HepG2 (cell line): ENCODE results near the gene TOMM6. TPM values are rescaled to one million over a fixed set of nuclear protein-coding genes. Genes with fewer than 3 reads are reported as not detected.
A peak's percentile ranks its signal among the peaks of the same experiment; 100 is the strongest.

Experiments
- ATAC-seq: fragments of 200-7000 bp; cut with Tn5 transposase; 3 replicates; pipeline ENCODE4 v1.9.1; 2020; ENCODE audit warnings: mild to moderate bottlenecking, moderate library complexity
- BruUV-seq: library from RNA; stranded (reverse); fragments of 400-500 nt; replicated peaks from 2 replicates; lab custom pipeline; 2021; lab: Mats Ljungman, UMichigan
- CTCF ChIA-PET: fragments of 300-600 bp; formaldehyde crosslinking; extraction: SDS; loops from one replicate; lab custom pipeline; 2021; ENCODE audit warnings: low total read pairs, inconsistent platforms, low intra/inter-chr PET ratio; lab: Yijun Ruan, JAX
- POLR2A ChIA-PET: fragments of 350-600 bp; sonication (Branson Sonifier 250); formaldehyde crosslinking; loops from one replicate; lab custom pipeline; 2020; ENCODE audit warnings: antibody characterized with exemption, inconsistent platforms; lab: Yijun Ruan, JAX
- DNase-seq: peaks from one replicate; pipeline ENCODE4 v3.0.0-alpha.2; 2015; ENCODE audit warnings: low spot score
- FAIRE-seq: peaks from 3 replicates; lab custom pipeline; 2011; peaks lifted over from hg19 to GRCh38; lab: Jason Lieb, UNC
- H2AFZ ChIP-seq: one replicate; pipeline ENCODE4 v1.6.1; 2011; ENCODE audit warnings: low read length, inconsistent platforms
- H3K27ac ChIP-seq: fragments of 300-600 bp; 3 replicates; pipeline ENCODE4 v1.8.0; 2011; ENCODE audit warnings: mixed run types, mild to moderate bottlenecking, mixed read lengths, low read length, inconsistent platforms; ENCODE audit not compliant: insufficient read depth; ENCODE audit errors: extremely low read length
- H3K27me3 ChIP-seq, 2 experiments: fragments of 200-600 bp in 1 of 2; 2 replicates in 1 of 2; 3 replicates in 1 of 2; pipeline versions ENCODE4 v1.6.0 to v1.8.0; 2011; ENCODE audit warnings: low read length in 2 of 2, mild to moderate bottlenecking in 2 of 2, moderate library complexity in 2 of 2, inconsistent platforms in 1 of 2; ENCODE audit not compliant: insufficient read depth in 2 of 2, control insufficient read depth in 1 of 2
- H3K36me3 ChIP-seq, 2 experiments: fragments of 200-600 bp in 1 of 2; replicated peaks in 1 of 2; 2 replicates in 1 of 2; 3 replicates in 1 of 2; pipeline versions ENCODE4 v1.5.1 to v1.8.0; 2011; ENCODE audit warnings: low read length in 2 of 2, inconsistent platforms in 1 of 2; ENCODE audit not compliant: insufficient read depth in 2 of 2, control insufficient read depth in 1 of 2
- H3K4me1 ChIP-seq: 2 replicates; pipeline ENCODE4 v1.5.1; 2012; ENCODE audit warnings: low read length, inconsistent platforms; ENCODE audit not compliant: insufficient read depth
- H3K4me2 ChIP-seq: 2 replicates; pipeline ENCODE4 v1.6.0; 2011; ENCODE audit warnings: low read depth, low read length, inconsistent platforms
- H3K4me3 ChIP-seq, 3 experiments: fragments of 200-600 bp in 1 of 3; sonication (generic), shearing (Covaris generic) in 1 of 3; replicated peaks in 1 of 3; 2 replicates each; pipeline ENCODE4 v1.5.1; 2011 to 2016; ENCODE audit warnings: low read length in 3 of 3, inconsistent platforms in 2 of 3, low read depth in 2 of 3, mild to moderate bottlenecking in 2 of 3, control low read depth in 1 of 3, mixed read lengths in 1 of 3; ENCODE audit not compliant: insufficient read depth in 1 of 3
- H3K79me2 ChIP-seq: one replicate; pipeline ENCODE4 v1.6.1; 2011; ENCODE audit warnings: low read length, inconsistent platforms; ENCODE audit not compliant: insufficient read depth
- H3K9ac ChIP-seq: 2 replicates; pipeline ENCODE4 v1.6.0; 2011; ENCODE audit warnings: mild to moderate bottlenecking, low read depth, low read length, inconsistent platforms; ENCODE audit not compliant: insufficient read depth
- H3K9me3 ChIP-seq: 2 replicates; pipeline ENCODE4 v1.5.1; 2012; ENCODE audit warnings: mild to moderate bottlenecking, low read length
- H4K20me1 ChIP-seq: 2 replicates; pipeline ENCODE4 v1.6.0; 2011; ENCODE audit warnings: inconsistent platforms, mild to moderate bottlenecking, low read length, moderate library complexity; ENCODE audit not compliant: insufficient read depth
- HIVEP1 ChIP-seq: sonication (generic); formaldehyde crosslinking; IDR thresholded peaks from 2 replicates; pipeline ENCODE4 v1.4.0; 2020; ENCODE audit warnings: mild to moderate bottlenecking, missing genetic modification reagents
- JUN ChIP-seq: sonication (generic); formaldehyde crosslinking; IDR thresholded peaks from 2 replicates; pipeline ENCODE4 v1.4.0; 2020; ENCODE audit warnings: mild to moderate bottlenecking, missing genetic modification reagents
- MIXL1 ChIP-seq: IDR thresholded peaks from 2 replicates; pipeline ENCODE4 v1.6.1; 2016
- RBFOX2 ChIP-seq: fragments of 200-400 bp; formaldehyde crosslinking; IDR thresholded peaks from 2 replicates; pipeline ENCODE4 v1.6.1; 2017; ENCODE audit warnings: low read depth, mild to moderate bottlenecking, low read length
- SOX6 ChIP-seq, 2 experiments: fragments of 450-650 bp in 1 of 2; sonication (generic) in 1 of 2; formaldehyde crosslinking in 1 of 2; IDR thresholded peaks; 2 replicates each; pipeline versions ENCODE4 v1.4.0 to v1.6.1; 2017 to 2020; ENCODE audit warnings: antibody characterized with exemption in 1 of 2, mild to moderate bottlenecking in 1 of 2, missing genetic modification reagents in 1 of 2
- ZKSCAN1 ChIP-seq: fragments of 150-350 bp; IDR thresholded peaks from 2 replicates; pipeline ENCODE4 v1.6.1; 2014; ENCODE audit warnings: low read length
- ZNF34 ChIP-seq: sonication (generic); formaldehyde crosslinking; IDR thresholded peaks from 2 replicates; pipeline ENCODE4 v1.4.0; 2020; ENCODE audit warnings: mild to moderate bottlenecking, missing genetic modification reagents, borderline replicate concordance
- ZNF550 ChIP-seq: sonication (generic); formaldehyde crosslinking; IDR thresholded peaks from 2 replicates; pipeline ENCODE4 v1.4.0; 2020; ENCODE audit warnings: mild to moderate bottlenecking, missing genetic modification reagents, borderline replicate concordance
- ZNF788 ChIP-seq: sonication (generic); formaldehyde crosslinking; IDR thresholded peaks from 2 replicates; pipeline ENCODE4 v1.5.0; 2020; ENCODE audit warnings: mild to moderate bottlenecking, missing genetic modification reagents, borderline replicate concordance
- ZNF879 ChIP-seq: sonication (generic); formaldehyde crosslinking; IDR thresholded peaks from 2 replicates; pipeline ENCODE4 v1.8.1; 2023; ENCODE audit warnings: missing genetic modification reagents
- ZNF891 ChIP-seq: sonication (generic); formaldehyde crosslinking; IDR thresholded peaks from 2 replicates; pipeline ENCODE4 v1.5.0; 2020; ENCODE audit warnings: mild to moderate bottlenecking, missing genetic modification reagents
- WGBS: methylation state at CpG from one replicate; pipeline ENCODE4 v1.1.6; 2017; ENCODE audit warnings: low lambda C conversion rate; 5-methylcytosine and 5-hydroxymethylcytosine counted together
- in situ Hi-C: cut with HindIII; loops from 2 replicates; pipeline ENCODE4 v1.10.0; 2017; ENCODE audit warnings: low pct_unique_long_range_greater_than_20kb; ENCODE audit not compliant: extremely low pct_ligation_motif_present
- intact Hi-C: fragments of 100-400 bp; cut with micrococcal nuclease; formaldehyde crosslinking; loops from one replicate; pipeline ENCODE4 v1.10.0; 2022; ENCODE audit not compliant: unreplicated experiment
- polyA plus RNA-seq, 8 experiments: library from polyadenylated mRNA; depleted of rRNA in 3 of 8; stranded (reverse) in 7 of 8; unstranded in 1 of 8; fragments of >200 nt; fragmentation: Illumina TruSeq in 4 of 8; extraction: Trizol in 4 of 8; gene quantifications; 2 replicates each; pipeline versions ENCODE4 v1.2.1 to v1.2.3, GENCODE V29; 2011 to 2016; ENCODE audit warnings: low read depth in 4 of 8, missing spikeins in 1 of 8, mixed read lengths in 1 of 8; ENCODE audit not compliant: insufficient read depth in 1 of 8
- total RNA-seq, 5 experiments: library from RNA; depleted of rRNA; stranded (reverse); fragments of >200 nt; fragmentation: Illumina TruSeq; extraction: Trizol; gene quantifications; 2 replicates each; pipeline ENCODE4 v1.2.3, GENCODE V29; 2016; ENCODE audit warnings: low read depth in 1 of 5
- TF ChIP-seq, protein P1 (sequence below): sonication (generic); formaldehyde crosslinking; IDR thresholded peaks from 2 replicates; pipeline ENCODE4 v1.5.1; 2020; ENCODE audit warnings: missing genetic modification reagents, mild to moderate bottlenecking, borderline replicate concordance
- TF ChIP-seq, protein P2 (sequence below): sonication (generic); formaldehyde crosslinking; IDR thresholded peaks from 2 replicates; pipeline ENCODE4 v1.5.1; 2020; ENCODE audit warnings: mild to moderate bottlenecking, missing genetic modification reagents, moderate library complexity
- TF ChIP-seq, protein P3 (sequence below): sonication (generic); formaldehyde crosslinking; IDR thresholded peaks from 2 replicates; pipeline ENCODE4 v1.5.0; 2020; ENCODE audit warnings: mild to moderate bottlenecking, missing genetic modification reagents

Gene TOMM6
- total and polyA plus RNA-seq, 2 of the 13 experiments (the other 11 are each of a cell fraction or from before 2014, with no cell fraction given), result 320 to 321 TPM

DNA sequence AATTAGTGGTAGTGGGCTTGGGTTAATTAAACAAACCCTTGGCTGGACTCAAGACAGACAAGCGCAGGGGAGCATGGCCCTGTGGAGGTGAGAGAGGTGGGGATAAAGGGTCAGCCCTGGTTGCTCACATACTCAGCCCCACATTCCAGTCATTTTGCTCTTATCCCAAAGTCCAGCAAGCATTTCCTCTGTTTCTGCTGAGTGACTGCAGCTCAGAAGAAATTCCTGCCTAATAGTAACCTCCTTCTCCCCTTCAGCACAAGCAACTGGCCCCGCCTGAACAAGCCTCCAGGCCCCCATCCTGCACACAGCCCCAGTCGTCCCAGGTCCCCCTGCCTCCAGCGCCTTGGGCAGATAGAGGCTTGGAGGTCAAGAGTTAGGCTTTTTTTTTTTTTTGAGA, 48.5 kb upstream of the TOMM6 start (continued):
- TF ChIP-seq SOX6 (IDR thresholded peaks at IDR 0.05) (no peak), SOX6 (CRISPR knock-in tag; IDR thresholded peaks at IDR 0.05) (peak; percentile 32; the same call in 1 of the 2 replicates), HIVEP1 (CRISPR knock-in tag) (0 out of 2 replicates have a peak, but pooled peaks have one; percentile 25), ZNF788 (no peak), ZNF550 (CRISPR knock-in tag) (no peak), ZNF879 (no peak)
- TF ChIP-seq, protein P1, sequence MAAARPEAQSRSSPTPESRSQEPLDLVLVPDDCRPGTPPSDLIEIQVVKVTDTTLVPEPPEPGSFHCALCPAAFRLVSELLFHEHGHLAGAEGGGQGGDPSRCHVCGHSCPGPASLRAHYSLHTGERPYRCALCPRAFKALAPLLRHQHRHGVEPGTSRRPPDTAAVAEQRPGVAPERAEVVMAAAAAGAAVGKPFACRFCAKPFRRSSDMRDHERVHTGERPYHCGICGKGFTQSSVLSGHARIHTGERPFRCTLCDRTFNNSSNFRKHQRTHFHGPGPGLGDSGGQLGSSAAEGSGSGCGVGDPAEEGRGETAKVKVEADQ (CRISPR knock-in tag), result no peak

DNA sequence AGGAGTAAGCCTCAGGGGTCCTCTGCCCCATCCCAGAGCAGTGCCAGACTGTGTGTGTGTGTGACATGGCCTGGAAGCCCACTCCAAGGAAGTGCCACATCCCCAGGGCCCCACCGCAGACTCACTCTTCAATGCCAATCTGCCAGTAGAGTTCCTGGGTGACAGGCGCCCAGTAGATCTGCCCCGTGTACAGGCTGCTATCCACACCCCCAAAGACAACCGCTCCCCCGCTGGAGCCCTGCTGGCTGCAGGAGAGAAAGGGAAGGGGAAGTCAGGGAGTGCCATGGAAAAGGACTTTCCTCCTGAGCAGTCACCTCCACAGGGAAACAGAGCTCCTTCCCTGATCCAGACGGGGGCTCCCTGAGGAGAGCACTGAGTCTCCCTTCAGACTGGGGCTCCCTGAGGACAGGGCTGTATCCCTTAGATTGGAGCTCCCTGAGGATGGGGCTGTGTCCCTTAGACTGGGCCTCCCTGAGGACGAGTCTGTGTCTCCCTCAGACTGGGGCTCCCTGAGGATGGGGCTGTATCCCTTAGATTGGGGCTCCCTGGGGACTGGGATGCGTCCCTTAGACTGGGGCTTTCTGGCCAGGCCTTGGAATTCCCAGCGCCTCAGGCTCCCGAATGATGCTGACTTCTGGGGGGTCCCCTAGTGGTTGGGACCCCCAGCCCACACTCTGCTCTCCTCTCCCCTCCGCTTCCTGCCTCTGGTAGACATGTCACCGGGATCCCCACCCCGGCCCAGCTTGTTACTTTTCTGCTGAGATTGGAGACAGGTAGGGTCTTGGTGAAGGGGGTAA, 46.9 kb upstream of the TOMM6 start:
- ATAC-seq (no peak), FAIRE-seq (no peak), DNase-seq (no peak)
- H2AFZ ChIP-seq, result no peak overlapping the region
- H3K9me3 ChIP-seq, result no peaks in the 10 kb centered on the region
- no TSS peak for BruUV-seq
- no peaks in the 10 kb centered on the region for H3K36me3 ChIP-seq
- H3K4me2 ChIP-seq, result peak overlapping the region; percentile 25
- H3K9ac ChIP-seq, result peak overlapping the region; percentile 45
- in situ Hi-C loops (no loop called here), intact Hi-C loops (no loop called here)
- H3K79me2 ChIP-seq, result no peaks in the 10 kb centered on the region
- peaks cover 97% of the 10 kb centered on the region for H3K4me1 ChIP-seq
- H3K4me3 ChIP-seq, result no peak overlapping the region
- WGBS, result 92% methylated on average over 11 of the region's 13 CpGs
- H3K27me3 ChIP-seq, result no peaks in the 10 kb centered on the region
- H3K27ac ChIP-seq, result peak overlapping the region; percentile 69
- ChIA-PET POLR2A (interaction anchor here (0.5 to 10.4 kb wide), 9 partner anchors 7 to 1007 kb away, joined by 4 to 112 read pairs (median 12); partner anchors contain the start of genes PGC and TOMM6), CTCF (interaction anchor here (1.5 kb wide), 1 partner anchor 35 kb away, joined by 11 read pairs; no protein-coding TSS in a partner anchor)
- H4K20me1 ChIP-seq, result no peaks in the 10 kb centered on the region
- no peak for TF ChIP-seq MIXL1 (CRISPR knock-in tag)
- peak; percentile 22; the same call in 1 of the 2 replicates for TF ChIP-seq JUN (CRISPR knock-in tag)
- TF ChIP-seq, protein P2, sequence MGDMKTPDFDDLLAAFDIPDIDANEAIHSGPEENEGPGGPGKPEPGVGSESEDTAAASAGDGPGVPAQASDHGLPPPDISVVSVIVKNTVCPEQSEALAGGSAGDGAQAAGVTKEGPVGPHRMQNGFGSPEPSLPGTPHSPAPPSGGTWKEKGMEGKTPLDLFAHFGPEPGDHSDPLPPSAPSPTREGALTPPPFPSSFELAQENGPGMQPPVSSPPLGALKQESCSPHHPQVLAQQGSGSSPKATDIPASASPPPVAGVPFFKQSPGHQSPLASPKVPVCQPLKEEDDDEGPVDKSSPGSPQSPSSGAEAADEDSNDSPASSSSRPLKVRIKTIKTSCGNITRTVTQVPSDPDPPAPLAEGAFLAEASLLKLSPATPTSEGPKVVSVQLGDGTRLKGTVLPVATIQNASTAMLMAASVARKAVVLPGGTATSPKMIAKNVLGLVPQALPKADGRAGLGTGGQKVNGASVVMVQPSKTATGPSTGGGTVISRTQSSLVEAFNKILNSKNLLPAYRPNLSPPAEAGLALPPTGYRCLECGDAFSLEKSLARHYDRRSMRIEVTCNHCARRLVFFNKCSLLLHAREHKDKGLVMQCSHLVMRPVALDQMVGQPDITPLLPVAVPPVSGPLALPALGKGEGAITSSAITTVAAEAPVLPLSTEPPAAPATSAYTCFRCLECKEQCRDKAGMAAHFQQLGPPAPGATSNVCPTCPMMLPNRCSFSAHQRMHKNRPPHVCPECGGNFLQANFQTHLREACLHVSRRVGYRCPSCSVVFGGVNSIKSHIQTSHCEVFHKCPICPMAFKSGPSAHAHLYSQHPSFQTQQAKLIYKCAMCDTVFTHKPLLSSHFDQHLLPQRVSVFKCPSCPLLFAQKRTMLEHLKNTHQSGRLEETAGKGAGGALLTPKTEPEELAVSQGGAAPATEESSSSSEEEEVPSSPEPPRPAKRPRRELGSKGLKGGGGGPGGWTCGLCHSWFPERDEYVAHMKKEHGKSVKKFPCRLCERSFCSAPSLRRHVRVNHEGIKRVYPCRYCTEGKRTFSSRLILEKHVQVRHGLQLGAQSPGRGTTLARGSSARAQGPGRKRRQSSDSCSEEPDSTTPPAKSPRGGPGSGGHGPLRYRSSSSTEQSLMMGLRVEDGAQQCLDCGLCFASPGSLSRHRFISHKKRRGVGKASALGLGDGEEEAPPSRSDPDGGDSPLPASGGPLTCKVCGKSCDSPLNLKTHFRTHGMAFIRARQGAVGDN (CRISPR knock-in tag), result peak; percentile 29; the same call in 1 of the 2 replicates
- TF ChIP-seq ZNF891 (CRISPR knock-in tag), result 0 out of 2 replicates have a peak, but pooled peaks have one; percentile 44
- no peak for TF ChIP-seq ZNF34 (CRISPR knock-in tag)
- TF ChIP-seq ZKSCAN1, result no peak
- TF ChIP-seq RBFOX2, result peak; percentile 38; the same call in 1 of the 2 replicates
- TF ChIP-seq, protein P3, sequence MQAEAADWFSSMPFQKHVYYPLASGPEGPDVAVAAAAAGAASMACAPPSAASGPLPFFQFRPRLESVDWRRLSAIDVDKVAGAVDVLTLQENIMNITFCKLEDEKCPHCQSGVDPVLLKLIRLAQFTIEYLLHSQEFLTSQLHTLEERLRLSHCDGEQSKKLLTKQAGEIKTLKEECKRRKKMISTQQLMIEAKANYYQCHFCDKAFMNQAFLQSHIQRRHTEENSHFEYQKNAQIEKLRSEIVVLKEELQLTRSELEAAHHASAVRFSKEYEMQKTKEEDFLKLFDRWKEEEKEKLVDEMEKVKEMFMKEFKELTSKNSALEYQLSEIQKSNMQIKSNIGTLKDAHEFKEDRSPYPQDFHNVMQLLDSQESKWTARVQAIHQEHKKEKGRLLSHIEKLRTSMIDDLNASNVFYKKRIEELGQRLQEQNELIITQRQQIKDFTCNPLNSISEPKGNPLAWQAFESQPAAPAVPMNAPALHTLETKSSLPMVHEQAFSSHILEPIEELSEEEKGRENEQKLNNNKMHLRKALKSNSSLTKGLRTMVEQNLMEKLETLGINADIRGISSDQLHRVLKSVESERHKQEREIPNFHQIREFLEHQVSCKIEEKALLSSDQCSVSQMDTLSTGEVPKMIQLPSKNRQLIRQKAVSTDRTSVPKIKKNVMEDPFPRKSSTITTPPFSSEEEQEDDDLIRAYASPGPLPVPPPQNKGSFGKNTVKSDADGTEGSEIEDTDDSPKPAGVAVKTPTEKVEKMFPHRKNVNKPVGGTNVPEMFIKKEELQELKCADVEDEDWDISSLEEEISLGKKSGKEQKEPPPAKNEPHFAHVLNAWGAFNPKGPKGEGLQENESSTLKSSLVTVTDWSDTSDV (CRISPR knock-in tag), result 0 out of 2 replicates have a peak, but pooled peaks have one; percentile 35
